ENCODE data around the gene PHLDB1. TPM values are rescaled to one million over a fixed set of nuclear protein-coding genes. Genes with fewer than 3 reads are reported as not detected.

The PHLDB1 gene
- total RNA-seq, 1 experiment from 2014 or later: 0.19 TPM

- H3K36me3 ChIP-seq (ENCODE audit: insufficient read depth, low read length): no peaks in the 10 kb centered on the region
- no peak overlapping the region for H3K27ac ChIP-seq (ENCODE audit: low read length)
- no peaks in the 10 kb centered on the region for H3K9me3 ChIP-seq (ENCODE audit: low read length)
- H3K4me3 ChIP-seq (ENCODE audit: low read length): no peak overlapping the region
- H3K4me1 ChIP-seq (ENCODE audit: low read length): no peaks in the 10 kb centered on the region
- DNase-seq: no peak
- no peaks in the 10 kb centered on the region for H3K9me2 ChIP-seq (replicated peaks; ENCODE audit: insufficient read depth, low read length)
- no peaks in the 10 kb centered on the region for H4K20me1 ChIP-seq (ENCODE audit: insufficient read depth, low read depth, low read length)
- no peaks in the 10 kb centered on the region for H3K27me3 ChIP-seq (ENCODE audit: low read length)
- H2AFZ ChIP-seq (ENCODE audit: low read length): no peak overlapping the region
- H3K79me2 ChIP-seq (ENCODE audit: low read length): no peaks in the 10 kb centered on the region
- H3K4me2 ChIP-seq (ENCODE audit: low read depth, low read length, poor library complexity, severe bottlenecking): no peak overlapping the region
- H3K9ac ChIP-seq (ENCODE audit: low read length): no peak overlapping the region
Measured at GRCh38 chr11:118618115-118618990, 10.9 kb downstream of the PHLDB1 start.

DNA sequence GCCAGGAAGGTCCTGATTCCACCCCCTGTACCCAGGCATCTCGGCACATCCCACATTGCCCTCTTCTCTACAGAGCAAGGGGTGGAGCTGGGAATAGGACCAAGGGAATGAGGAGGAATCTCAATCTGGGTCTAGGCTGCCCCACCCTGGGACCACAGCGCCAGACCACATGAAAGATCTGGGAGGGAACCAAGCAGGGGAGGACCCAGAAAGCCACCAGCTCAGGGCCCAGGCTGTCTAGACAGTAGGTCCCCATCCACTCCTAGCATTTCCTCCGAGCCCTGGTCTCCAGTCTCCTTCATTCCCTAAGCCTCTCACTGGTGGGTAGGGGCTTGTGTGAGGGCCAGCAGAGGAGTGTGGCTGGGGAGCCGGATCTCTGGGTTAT, 11.6 kb downstream of the PHLDB1 start:
- H3K4me3 ChIP-seq (ENCODE audit: low read length): no peak overlapping the region
- H3K4me1 ChIP-seq (ENCODE audit: low read length): no peaks in the 10 kb centered on the region
- no peaks in the 10 kb centered on the region for H3K36me3 ChIP-seq (ENCODE audit: insufficient read depth, low read length)
- no peaks in the 10 kb centered on the region for H3K79me2 ChIP-seq (ENCODE audit: low read length)
- H3K9ac ChIP-seq (ENCODE audit: low read length): no peak overlapping the region
- no peak for DNase-seq
- H2AFZ ChIP-seq (ENCODE audit: low read length): no peak overlapping the region
- no peaks in the 10 kb centered on the region for H3K27me3 ChIP-seq (ENCODE audit: low read length)
- H3K4me2 ChIP-seq (ENCODE audit: low read depth, low read length, poor library complexity, severe bottlenecking): no peak overlapping the region
- no peaks in the 10 kb centered on the region for H3K9me2 ChIP-seq (replicated peaks; ENCODE audit: insufficient read depth, low read length)
- no peaks in the 10 kb centered on the region for H4K20me1 ChIP-seq (ENCODE audit: insufficient read depth, low read depth, low read length)
- no peak overlapping the region for H3K27ac ChIP-seq (ENCODE audit: low read length)
- H3K9me3 ChIP-seq (ENCODE audit: low read length): no peaks in the 10 kb centered on the region

GRCh38 chr11:118619444-118620197, 12.2 kb downstream of the PHLDB1 start:
- Histone ChIP-seq H4K20me1 (ENCODE audit: insufficient read depth, low read depth, low read length) (no peaks in the 10 kb centered on the region), H3K4me1 (ENCODE audit: low read length) (no peaks in the 10 kb centered on the region), H3K79me2 (ENCODE audit: low read length) (no peaks in the 10 kb centered on the region), H3K9me2 (replicated peaks; ENCODE audit: insufficient read depth, low read length) (no peaks in the 10 kb centered on the region), H3K27ac (ENCODE audit: low read length) (no peak overlapping the region), H3K9ac (ENCODE audit: low read length) (no peak overlapping the region), H3K9me3 (ENCODE audit: low read length) (no peaks in the 10 kb centered on the region), H3K36me3 (ENCODE audit: insufficient read depth, low read length) (no peaks in the 10 kb centered on the region), H3K4me3 (ENCODE audit: low read length) (no peak overlapping the region), H3K4me2 (ENCODE audit: low read depth, low read length, poor library complexity, severe bottlenecking) (no peak overlapping the region), H3K27me3 (ENCODE audit: low read length) (no peaks in the 10 kb centered on the region), H2AFZ (ENCODE audit: low read length) (no peak overlapping the region)
- no peak for DNase-seq

GRCh38 chr11:118620529-118621070, 13.2 kb downstream of the PHLDB1 start:
- Histone ChIP-seq H3K4me2 (ENCODE audit: low read depth, low read length, poor library complexity, severe bottlenecking) (no peak overlapping the region), H3K9ac (ENCODE audit: low read length) (no peak overlapping the region), H3K27me3 (ENCODE audit: low read length) (no peaks in the 10 kb centered on the region), H2AFZ (ENCODE audit: low read length) (no peak overlapping the region), H3K9me2 (replicated peaks; ENCODE audit: insufficient read depth, low read length) (no peaks in the 10 kb centered on the region), H3K4me3 (ENCODE audit: low read length) (no peak overlapping the region), H3K79me2 (ENCODE audit: low read length) (no peaks in the 10 kb centered on the region), H3K36me3 (ENCODE audit: insufficient read depth, low read length) (no peaks in the 10 kb centered on the region), H3K4me1 (ENCODE audit: low read length) (no peaks in the 10 kb centered on the region), H3K9me3 (ENCODE audit: low read length) (no peaks in the 10 kb centered on the region), H3K27ac (ENCODE audit: low read length) (no peak overlapping the region), H4K20me1 (ENCODE audit: insufficient read depth, low read depth, low read length) (no peaks in the 10 kb centered on the region)
- DNase-seq: no peak

GRCh38 chr11:118621071-118621783, 13.8 kb downstream of the PHLDB1 start:
- no peak overlapping the region for H2AFZ ChIP-seq (ENCODE audit: low read length)
- no peak overlapping the region for H3K9ac ChIP-seq (ENCODE audit: low read length)
- no peak for DNase-seq
- H3K4me3 ChIP-seq (ENCODE audit: low read length): no peak overlapping the region
- H3K4me2 ChIP-seq (ENCODE audit: low read depth, low read length, poor library complexity, severe bottlenecking): no peak overlapping the region
- H3K27me3 ChIP-seq (ENCODE audit: low read length): no peaks in the 10 kb centered on the region
- H3K36me3 ChIP-seq (ENCODE audit: insufficient read depth, low read length): no peaks in the 10 kb centered on the region
- H3K9me2 ChIP-seq (replicated peaks; ENCODE audit: insufficient read depth, low read length): no peaks in the 10 kb centered on the region
- no peaks in the 10 kb centered on the region for H3K79me2 ChIP-seq (ENCODE audit: low read length)
- H3K4me1 ChIP-seq (ENCODE audit: low read length): no peaks in the 10 kb centered on the region
- H4K20me1 ChIP-seq (ENCODE audit: insufficient read depth, low read depth, low read length): no peaks in the 10 kb centered on the region
- H3K27ac ChIP-seq (ENCODE audit: low read length): no peak overlapping the region
- no peaks in the 10 kb centered on the region for H3K9me3 ChIP-seq (ENCODE audit: low read length)

- no peak overlapping the region for H3K27ac ChIP-seq (ENCODE audit: low read length)
- no peak for DNase-seq
- no peak overlapping the region for H3K4me3 ChIP-seq (ENCODE audit: low read length)
- no peaks in the 10 kb centered on the region for H3K9me2 ChIP-seq (replicated peaks; ENCODE audit: insufficient read depth, low read length)
- H3K36me3 ChIP-seq (ENCODE audit: insufficient read depth, low read length): no peaks in the 10 kb centered on the region
- H3K4me2 ChIP-seq (ENCODE audit: low read depth, low read length, poor library complexity, severe bottlenecking): no peak overlapping the region
- no peak overlapping the region for H2AFZ ChIP-seq (ENCODE audit: low read length)
- no peaks in the 10 kb centered on the region for H3K9me3 ChIP-seq (ENCODE audit: low read length)
- no peaks in the 10 kb centered on the region for H3K27me3 ChIP-seq (ENCODE audit: low read length)
- H4K20me1 ChIP-seq (ENCODE audit: insufficient read depth, low read depth, low read length): no peaks in the 10 kb centered on the region
- no peak overlapping the region for H3K9ac ChIP-seq (ENCODE audit: low read length)
- no peaks in the 10 kb centered on the region for H3K4me1 ChIP-seq (ENCODE audit: low read length)
- no peaks in the 10 kb centered on the region for H3K79me2 ChIP-seq (ENCODE audit: low read length)
Measured at GRCh38 chr11:118621784-118622375, 14.5 kb downstream of the PHLDB1 start.

DNA sequence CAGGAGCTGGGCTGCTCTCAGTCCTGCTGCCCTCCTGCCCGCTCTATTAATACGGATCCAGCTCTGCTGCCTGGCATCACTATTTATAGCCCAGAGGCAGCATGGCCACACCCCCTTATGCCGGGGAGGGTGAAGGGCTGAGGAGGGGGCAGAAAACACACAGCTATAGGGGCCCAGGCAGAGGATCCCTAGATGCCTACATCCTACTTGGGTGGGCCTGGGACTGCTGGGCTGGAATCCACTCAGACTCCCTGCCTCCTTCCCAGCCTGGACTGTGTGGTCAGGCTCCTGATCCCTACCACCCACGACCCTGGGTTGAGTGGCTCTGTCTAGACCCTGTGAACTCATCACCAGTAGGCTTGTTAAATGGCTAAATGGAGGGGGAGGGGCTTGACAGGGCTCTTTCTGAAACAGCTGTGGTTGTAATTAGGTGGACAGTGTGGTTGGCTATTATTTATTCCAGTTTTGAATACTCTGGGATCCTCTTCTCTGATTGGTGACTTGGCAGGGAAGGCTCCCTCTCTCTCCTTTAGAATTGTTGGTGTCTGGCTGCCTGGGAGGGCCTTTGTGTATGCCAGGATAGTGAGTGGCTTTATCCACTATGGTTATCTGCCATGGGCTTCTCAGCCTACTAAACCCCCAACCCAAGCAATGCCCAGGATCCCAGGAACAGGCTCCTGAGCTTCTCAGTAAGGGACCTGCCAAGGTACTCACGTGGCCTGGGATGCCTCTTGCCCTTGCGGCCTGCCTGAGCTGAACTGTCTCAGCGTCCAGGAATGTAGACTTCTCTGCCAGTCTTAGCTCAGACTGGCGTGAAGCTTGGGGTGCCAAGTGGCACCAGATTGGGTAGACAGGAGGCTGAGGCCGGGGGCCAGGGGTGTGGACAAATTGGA, 15.2 kb downstream of the PHLDB1 start:
- H3K9me3 ChIP-seq (ENCODE audit: low read length): no peaks in the 10 kb centered on the region
- H2AFZ ChIP-seq (ENCODE audit: low read length): no peak overlapping the region
- no peaks in the 10 kb centered on the region for H3K79me2 ChIP-seq (ENCODE audit: low read length)
- H4K20me1 ChIP-seq (ENCODE audit: insufficient read depth, low read depth, low read length): no peaks in the 10 kb centered on the region
- no peak overlapping the region for H3K4me3 ChIP-seq (ENCODE audit: low read length)
- DNase-seq: no peak
- H3K9me2 ChIP-seq (replicated peaks; ENCODE audit: insufficient read depth, low read length): no peaks in the 10 kb centered on the region
- H3K27me3 ChIP-seq (ENCODE audit: low read length): no peaks in the 10 kb centered on the region
- H3K27ac ChIP-seq (ENCODE audit: low read length): no peak overlapping the region
- H3K4me2 ChIP-seq (ENCODE audit: low read depth, low read length, poor library complexity, severe bottlenecking): no peak overlapping the region
- no peak overlapping the region for H3K9ac ChIP-seq (ENCODE audit: low read length)
- no peaks in the 10 kb centered on the region for H3K4me1 ChIP-seq (ENCODE audit: low read length)
- H3K36me3 ChIP-seq (ENCODE audit: insufficient read depth, low read length): no peaks in the 10 kb centered on the region
